Subcutaneous adipose tissue (tissue), 4 donors: Measurements from ENCODE around the gene SYAP1. TPM values are rescaled to one million over a fixed set of nuclear protein-coding genes. Genes with fewer than 3 reads are reported as not detected.

ENCODE experiments used
- total RNA-seq, 4 donors: library from RNA; depleted of rRNA; stranded (reverse); fragments of >200 nt; gene quantifications; one replicate each; pipeline ENCODE4 v1.1.0, GENCODE V29; 2016
- TF ChIP-seq, protein P1 (sequence below): fragments of 450-650 bp; IDR thresholded peaks from one replicate; pipeline ENCODE4 v1.5.1; 2016; ENCODE audit warnings: low read depth, mild to moderate bottlenecking, control low read depth, antibody characterized with exemption, moderate library complexity

SYAP1 gene
- total RNA-seq, 4 donors from 2014 or later: 18.9 to 38.6 (median 21.6) TPM

DNA sequence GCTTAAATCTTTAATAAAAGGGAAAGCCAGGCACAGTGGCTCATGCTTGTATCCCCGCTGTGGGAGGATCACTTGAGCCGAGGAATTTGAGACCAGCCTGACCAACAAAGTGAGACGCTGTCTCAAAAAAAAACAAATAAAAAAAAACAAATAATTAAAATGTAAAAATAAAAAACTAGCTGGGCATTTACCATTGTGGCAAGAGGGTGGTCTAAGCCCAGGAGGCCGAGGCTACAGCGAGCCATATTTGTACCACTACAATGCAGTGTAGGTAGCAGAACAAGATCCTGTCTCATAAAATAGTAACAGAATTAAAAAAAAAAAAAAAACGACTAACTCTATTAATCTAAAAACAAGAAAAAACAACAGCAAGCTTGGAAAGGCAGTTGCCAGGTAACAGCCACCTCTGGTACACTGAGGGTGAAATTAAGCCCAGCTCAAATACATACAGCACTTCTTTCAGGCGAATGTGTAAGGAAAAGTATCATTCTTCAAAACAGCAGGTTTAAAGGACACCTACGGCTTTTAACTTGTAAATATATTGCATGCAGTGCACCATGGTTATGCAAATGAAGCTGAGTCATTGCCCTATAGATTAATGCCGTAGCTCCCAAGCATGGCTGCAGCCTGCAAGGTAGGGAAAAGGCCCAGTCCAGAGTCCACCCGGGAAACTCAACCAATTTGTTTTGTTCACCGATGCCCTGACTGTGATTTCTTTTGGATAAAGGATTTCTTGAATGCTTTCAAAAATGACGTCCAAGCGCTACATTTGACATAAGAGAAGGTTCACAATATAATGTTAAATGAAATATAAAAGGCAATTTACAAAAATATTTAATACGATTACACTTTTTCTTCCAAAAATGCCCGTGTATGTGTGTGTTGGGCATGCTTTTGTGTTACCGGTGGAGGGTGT lies 52.3 kb downstream of the SYAP1 start:
- TF ChIP-seq, protein P1, sequence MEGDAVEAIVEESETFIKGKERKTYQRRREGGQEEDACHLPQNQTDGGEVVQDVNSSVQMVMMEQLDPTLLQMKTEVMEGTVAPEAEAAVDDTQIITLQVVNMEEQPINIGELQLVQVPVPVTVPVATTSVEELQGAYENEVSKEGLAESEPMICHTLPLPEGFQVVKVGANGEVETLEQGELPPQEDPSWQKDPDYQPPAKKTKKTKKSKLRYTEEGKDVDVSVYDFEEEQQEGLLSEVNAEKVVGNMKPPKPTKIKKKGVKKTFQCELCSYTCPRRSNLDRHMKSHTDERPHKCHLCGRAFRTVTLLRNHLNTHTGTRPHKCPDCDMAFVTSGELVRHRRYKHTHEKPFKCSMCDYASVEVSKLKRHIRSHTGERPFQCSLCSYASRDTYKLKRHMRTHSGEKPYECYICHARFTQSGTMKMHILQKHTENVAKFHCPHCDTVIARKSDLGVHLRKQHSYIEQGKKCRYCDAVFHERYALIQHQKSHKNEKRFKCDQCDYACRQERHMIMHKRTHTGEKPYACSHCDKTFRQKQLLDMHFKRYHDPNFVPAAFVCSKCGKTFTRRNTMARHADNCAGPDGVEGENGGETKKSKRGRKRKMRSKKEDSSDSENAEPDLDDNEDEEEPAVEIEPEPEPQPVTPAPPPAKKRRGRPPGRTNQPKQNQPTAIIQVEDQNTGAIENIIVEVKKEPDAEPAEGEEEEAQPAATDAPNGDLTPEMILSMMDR: no peak

GRCh38 chrX:16772460-16772859 lies 53.0 kb downstream of the SYAP1 start:
- TF ChIP-seq, protein P1: no peak

GRCh38 chrX:16774746-16775145 lies 55.3 kb downstream of the SYAP1 start:
- TF ChIP-seq, protein P1: no peak

DNA sequence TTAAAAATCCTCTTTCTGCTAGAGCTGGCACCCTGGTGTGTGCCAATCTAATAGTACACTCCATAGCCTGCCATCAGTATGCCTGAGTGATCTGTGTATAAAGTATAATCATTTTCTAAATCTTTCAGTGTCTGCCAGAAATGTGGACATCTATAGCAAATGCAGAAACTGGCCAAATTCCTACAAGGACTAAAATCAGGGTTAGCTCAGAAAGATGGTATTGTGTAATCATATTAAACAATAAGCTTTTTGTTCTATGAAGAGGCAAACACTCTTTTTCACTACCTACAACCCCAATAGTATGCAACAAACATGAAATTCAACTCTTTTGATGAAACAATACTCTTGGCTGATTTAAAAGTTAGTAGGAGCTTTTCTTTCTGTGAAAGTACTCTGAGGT lies 59.1 kb downstream of the SYAP1 start:
- TF ChIP-seq, protein P1: no peak

DNA sequence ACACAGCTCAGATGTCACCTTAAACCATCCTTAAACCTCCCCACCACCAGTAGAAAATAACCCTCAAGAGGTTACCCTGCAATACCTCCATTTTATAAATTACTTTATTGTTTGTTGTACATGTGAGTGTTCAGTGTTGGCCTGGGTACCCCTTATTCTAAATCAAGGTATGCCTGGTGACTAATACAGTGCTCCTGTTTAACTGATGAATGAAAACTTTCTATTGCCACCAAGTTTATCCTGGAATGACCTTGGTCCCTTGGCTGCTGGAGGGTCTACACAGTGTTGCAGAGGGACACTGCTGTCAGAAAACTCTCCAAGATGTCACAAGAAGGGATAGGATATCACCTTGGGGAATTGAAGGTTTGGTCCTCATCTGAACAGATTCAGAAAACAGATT lies 59.6 kb downstream of the SYAP1 start:
- TF ChIP-seq, protein P1: no peak

- TF ChIP-seq, protein P1: no peak
These were observed 64.0 kb downstream of the SYAP1 start for GRCh38 chrX:16783452-16783851.

GRCh38 chrX:16785247-16786138 lies 66.1 kb downstream of the SYAP1 start:
- TF ChIP-seq, protein P1: no peak
